Stimulated activated CD4-positive, alpha-beta T cell treated with anti-CD3 and anti-CD28 coated beads, Interleukin-1b, Interleukin-23, amount 100 ng/mL, for 24 hours (primary cell): ENCODE data around the gene GHRH.

Experiments
- DNase-seq, 4 experiments: peaks; one replicate each; pipeline ENCODE4 v3.0.0-alpha.2; 2020; ENCODE audit warnings: low read depth in 4 of 4, low spot score in 1 of 4

Gene GHRH

GRCh38 chr20:37209193-37209592, 52.4 kb downstream of the GHRH start:
- DNase-seq, result no peak

DNA sequence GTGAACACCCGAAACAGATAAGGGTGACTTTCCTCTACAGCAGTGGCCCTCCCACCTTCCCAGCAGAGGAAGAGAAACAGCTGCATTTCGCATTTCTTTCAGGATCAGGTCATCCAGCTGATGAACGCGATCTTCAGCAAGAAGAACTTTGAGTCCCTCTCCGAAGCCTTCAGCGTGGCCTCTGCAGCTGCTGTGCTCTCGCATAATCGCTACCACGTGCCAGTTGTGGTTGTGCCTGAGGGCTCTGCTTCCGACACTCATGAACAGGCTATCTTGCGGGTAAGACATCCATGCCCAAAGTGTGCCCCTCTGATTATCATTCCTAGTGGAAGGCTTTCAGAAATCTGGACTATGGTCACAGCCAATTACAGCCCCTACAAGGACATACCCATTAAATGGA, 54.4 kb downstream of the GHRH start:
- DNase-seq, result no peak

- DNase-seq, result no peak
These were observed 55.8 kb downstream of the GHRH start for GRCh38 chr20:37205794-37206193.

DNA sequence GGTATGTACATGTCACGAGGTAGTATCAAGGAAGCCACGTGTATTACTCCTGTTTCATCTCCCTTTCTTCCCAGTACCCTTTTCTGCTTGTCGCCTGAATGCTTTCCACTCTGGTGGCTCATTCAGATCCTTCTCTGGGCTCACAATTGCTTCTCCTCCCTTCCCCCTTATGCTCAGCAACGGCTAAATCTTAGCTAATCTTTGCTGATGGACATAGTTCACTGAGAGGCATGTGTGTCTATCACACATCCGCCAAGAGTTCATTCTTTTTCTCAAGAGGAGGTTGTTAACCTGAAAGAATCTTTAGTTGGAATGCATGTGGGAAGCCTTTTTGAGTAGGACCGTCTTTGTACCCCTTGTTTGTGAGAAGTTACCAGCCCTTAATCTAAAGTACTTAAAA, 56.5 kb downstream of the GHRH start:
- DNase-seq, result no peak

GRCh38 chr20:37204056-37204455, 57.6 kb downstream of the GHRH start:
- DNase-seq, result no peak

- DNase-seq, result peak in 1 of 4 experiments; percentile 13
These were observed 59.2 kb downstream of the GHRH start for GRCh38 chr20:37202267-37202943.

GRCh38 chr20:37201827-37202162, 59.8 kb downstream of the GHRH start:
- DNase-seq, result no peak
